K562 (cell line): ENCODE results near the gene TCEAL5. TPM values are rescaled to one million over a fixed set of nuclear protein-coding genes. Genes with fewer than 3 reads are reported as not detected.

Experiments
- ATF1 ChIP-seq, 2 experiments: fragments of 450-650 bp in 1 of 2; IDR thresholded peaks; 2 replicates each; pipeline ENCODE4 v1.6.1; 2016; ENCODE audit warnings: missing compliant biosample characterization in 1 of 2, missing genetic modification characterization in 1 of 2
- BCLAF1 ChIP-seq, 2 experiments: fragments of 450-650 bp in 1 of 2; IDR thresholded peaks; 2 replicates each; pipeline ENCODE4 v1.6.1; 2011 to 2017; ENCODE audit warnings: low read depth in 2 of 2, antibody characterized with exemption in 1 of 2, borderline replicate concordance in 1 of 2, low read length in 1 of 2, mild to moderate bottlenecking in 1 of 2, mixed read lengths in 1 of 2; ENCODE audit not compliant: control insufficient read depth in 1 of 2
- CC2D1A ChIP-seq: fragments of 450-650 bp; IDR thresholded peaks from 2 replicates; pipeline ENCODE4 v1.6.1; 2017; ENCODE audit warnings: mild to moderate bottlenecking
- CREBBP ChIP-seq: IDR thresholded peaks from one replicate; pipeline ENCODE4 v1.6.1; 2012; ENCODE audit warnings: low read depth, mild to moderate bottlenecking, control low read depth, inconsistent platforms, low read length
- FOXP1 ChIP-seq: sonication (generic); formaldehyde crosslinking; IDR thresholded peaks from 2 replicates; pipeline ENCODE4 v1.8.0; 2022; ENCODE audit warnings: mild to moderate bottlenecking, missing genetic modification reagents
- HDAC3 ChIP-seq: fragments of 450-650 bp; IDR thresholded peaks from 2 replicates; pipeline ENCODE4 v1.6.1; 2018; ENCODE audit warnings: borderline replicate concordance, mild to moderate bottlenecking, moderate library complexity; ENCODE audit not compliant: partially characterized antibody
- ILK ChIP-seq: fragments of 450-650 bp; IDR thresholded peaks from 2 replicates; pipeline ENCODE4 v1.6.1; 2016; ENCODE audit warnings: missing genetic modification characterization, low read depth, mild to moderate bottlenecking, missing compliant biosample characterization, moderate library complexity, borderline replicate concordance
- NCOA4 ChIP-seq: fragments of 450-650 bp; IDR thresholded peaks from 2 replicates; pipeline ENCODE4 v1.6.1; 2018; ENCODE audit warnings: mild to moderate bottlenecking; ENCODE audit not compliant: partially characterized antibody
- NELFE ChIP-seq: IDR thresholded peaks from 2 replicates; pipeline ENCODE4 v1.6.1; 2011; ENCODE audit warnings: mild to moderate bottlenecking; ENCODE audit not compliant: insufficient read depth, insufficient read length
- NFATC3 ChIP-seq: fragments of 450-650 bp; IDR thresholded peaks from 2 replicates; pipeline ENCODE4 v1.6.1; 2017; ENCODE audit warnings: mild to moderate bottlenecking
- POLR2H ChIP-seq: IDR thresholded peaks from 2 replicates; pipeline ENCODE4 v1.6.1; 2016; ENCODE audit warnings: missing genetic modification characterization, low read depth, mild to moderate bottlenecking, control low read depth, missing compliant biosample characterization, moderate library complexity
- SUPT5H ChIP-seq: fragments of 450-650 bp; IDR thresholded peaks from 2 replicates; pipeline ENCODE4 v1.6.1; 2016
- TOE1 ChIP-seq, 2 experiments: fragments of 450-650 bp in 1 of 2; sonication (generic) in 1 of 2; formaldehyde crosslinking in 1 of 2; IDR thresholded peaks; 2 replicates each; pipeline versions ENCODE4 v1.7.1 to v1.8.0; 2016 to 2022; ENCODE audit warnings: borderline replicate concordance in 2 of 2, mild to moderate bottlenecking in 2 of 2, antibody characterized with exemption in 1 of 2, inconsistent platforms in 1 of 2, low read depth in 1 of 2, missing genetic modification reagents in 1 of 2, moderate library complexity in 1 of 2
- ZBTB2 ChIP-seq: fragments of 450-650 bp; IDR thresholded peaks from 2 replicates; pipeline ENCODE4 v1.6.1; 2016; ENCODE audit warnings: antibody characterized with exemption
- ZNF23 ChIP-seq: fragments of 250-450 bp; sonication (Bioruptor Pico); IDR thresholded peaks from 2 replicates; pipeline ENCODE4 v1.4.0; 2020; ENCODE audit warnings: mild to moderate bottlenecking
- ZNF3 ChIP-seq: fragments of 250-450 bp; sonication (Bioruptor Pico); IDR thresholded peaks from 2 replicates; pipeline ENCODE4 v1.5.0; 2021; ENCODE audit warnings: mild to moderate bottlenecking, moderate library complexity
- ZNF740 ChIP-seq, 3 experiments: fragments of 200-800 bp in 1 of 3; sonication (Bioruptor generic) in 1 of 3; sonication (generic) in 1 of 3; formaldehyde crosslinking in 1 of 3; IDR thresholded peaks; 2 replicates each; pipeline versions ENCODE4 v1.6.1 to v1.8.0; 2016 to 2022; ENCODE audit warnings: mild to moderate bottlenecking in 2 of 3, missing compliant biosample characterization in 2 of 3, missing genetic modification characterization in 2 of 3, missing genetic modification reagents in 1 of 3
- ZNF77 ChIP-seq: fragments of 250-450 bp; sonication (Bioruptor Pico); IDR thresholded peaks from 2 replicates; pipeline ENCODE4 v1.5.0; 2020
- ZSCAN29 ChIP-seq: fragments of 450-650 bp; IDR thresholded peaks from 2 replicates; pipeline ENCODE4 v1.6.1; 2017
- polyA plus RNA-seq, 8 experiments: library from polyadenylated mRNA; depleted of rRNA in 4 of 8; stranded (reverse) in 5 of 8; unstranded in 3 of 8; fragments of >200 nt; fragmentation: Nextera tagmentation in 2 of 8; fragmentation: Illumina TruSeq in 1 of 8; extraction: Ambion mirVana in 2 of 8; extraction: Trizol in 1 of 8; gene quantifications; 2 replicates each; pipeline versions ENCODE4 v1.2.1 to v1.2.3, GENCODE V29; 2011 to 2014; ENCODE audit warnings: inconsistent platforms in 1 of 8, missing spikeins in 1 of 8
- total RNA-seq, 7 experiments: library from RNA; depleted of rRNA in 6 of 7; stranded (reverse); fragments of >200 nt in 6 of 7; fragmentation: Illumina TruSeq in 2 of 7; extraction: Trizol in 2 of 7; gene quantifications; 2 replicates each; pipeline versions ENCODE4 v1.2.1 to v1.2.3, GENCODE V29; 2011 to 2021; ENCODE audit warnings: low replicate concordance in 1 of 7

TCEAL5 gene
- total and polyA plus RNA-seq, 9 of the 15 experiments (the other 6 are each of a cell fraction or from before 2014, with no cell fraction given), result 0.10 to 0.18 TPM; not detected in 7

- TF ChIP-seq BCLAF1 (IDR thresholded peaks at IDR 0.05; ENCODE audit: borderline replicate concordance in 1 of 2, control insufficient read depth in 1 of 2, low read depth in 2 of 2, low read length in 1 of 2) (no peak), CREBBP (no peak), FOXP1 (CRISPR knock-in tag) (no peak), ATF1 (CRISPR knock-in tag; IDR thresholded peaks at IDR 0.05) (no peak), ATF1 (tag; IDR thresholded peaks at IDR 0.05) (peak; percentile 64), POLR2H (tag) (peak; percentile 33; the same call in 1 of the 2 replicates), SUPT5H (0 out of 2 replicates have a peak, but pooled peaks have one; percentile 45), CC2D1A (no peak), ZNF3 (CRISPR knock-in tag) (no peak), NELFE (no peak), TOE1 (IDR thresholded peaks at IDR 0.05; ENCODE audit: borderline replicate concordance) (peak; percentile 24; the same call in 1 of the 2 replicates), TOE1 (CRISPR knock-in tag; IDR thresholded peaks at IDR 0.05; ENCODE audit: borderline replicate concordance, low read depth) (no peak), NCOA4 (no peak), ZNF77 (no peak), ZBTB2 (no peak), ILK (tag) (no peak), NFATC3 (no peak), ZNF740 (CRISPR knock-in tag; IDR thresholded peaks at IDR 0.05) (no peak), ZNF740 (tag; IDR thresholded peaks at IDR 0.05) (no peak), ZNF23 (CRISPR knock-in tag) (no peak), ZSCAN29 (no peak), HDAC3 (no peak)
Observed at GRCh38 chrX:103310555-103311398, 34.2 kb upstream of the TCEAL5 start, which contains the start of gene BEX2 (continued).
